Bronchial epithelial cell (primary cell): Measurements from ENCODE around the gene NPM1. TPM values are rescaled to one million over a fixed set of nuclear protein-coding genes. Genes with fewer than 3 reads are reported as not detected.

Experiments
- DNase-seq: peaks from one replicate; pipeline ENCODE4 v3.0.0-alpha.2; 2010; ENCODE audit warnings: low read depth
- FAIRE-seq: peaks from 2 replicates; lab custom pipeline; 2011; peaks lifted over from hg19 to GRCh38; lab: Jason Lieb, UNC
- H3K27me3 ChIP-seq: 2 replicates; pipeline ENCODE4 v1.5.1; 2011; ENCODE audit warnings: low read length; ENCODE audit not compliant: control insufficient read depth, insufficient read depth
- H3K36me3 ChIP-seq: 2 replicates; pipeline ENCODE4 v1.5.1; 2011; ENCODE audit warnings: low read length; ENCODE audit not compliant: control insufficient read depth, insufficient read depth
- H3K4me3 ChIP-seq: 2 replicates; pipeline ENCODE4 v1.5.1; 2011; ENCODE audit warnings: mild to moderate bottlenecking, low read depth, low read length, control low read depth
- CTCF ChIP-seq: IDR thresholded peaks from 2 replicates; pipeline ENCODE4 v1.5.1; 2011; ENCODE audit warnings: mild to moderate bottlenecking, moderate library complexity, low read length, control low read depth, inconsistent platforms; ENCODE audit not compliant: insufficient read depth, severe bottlenecking
- total RNA-seq: library from RNA; depleted of rRNA; stranded (reverse); fragments of >200 nt; gene quantifications from 2 replicates; pipeline ENCODE4 v1.2.1, GENCODE V29; 2014

Gene NPM1
- total RNA-seq, 1 donor from 2014 or later = 2,049 TPM

GRCh38 chr5:171433982-171434676, 46.5 kb downstream of the NPM1 start:
- FAIRE-seq (no peak), DNase-seq (no peak)
- Histone ChIP-seq H3K4me3 (no peak overlapping the region), H3K36me3 (no peaks in the 10 kb centered on the region), H3K27me3 (no peaks in the 10 kb centered on the region)
- TF ChIP-seq CTCF = no peak

GRCh38 chr5:171434874-171435273, 47.2 kb downstream of the NPM1 start:
- no peak for TF ChIP-seq CTCF
- no peak for DNase-seq
- Histone ChIP-seq H3K27me3 (no peaks in the 10 kb centered on the region), H3K4me3 (no peak overlapping the region), H3K36me3 (no peaks in the 10 kb centered on the region)
- FAIRE-seq = no peak

DNA sequence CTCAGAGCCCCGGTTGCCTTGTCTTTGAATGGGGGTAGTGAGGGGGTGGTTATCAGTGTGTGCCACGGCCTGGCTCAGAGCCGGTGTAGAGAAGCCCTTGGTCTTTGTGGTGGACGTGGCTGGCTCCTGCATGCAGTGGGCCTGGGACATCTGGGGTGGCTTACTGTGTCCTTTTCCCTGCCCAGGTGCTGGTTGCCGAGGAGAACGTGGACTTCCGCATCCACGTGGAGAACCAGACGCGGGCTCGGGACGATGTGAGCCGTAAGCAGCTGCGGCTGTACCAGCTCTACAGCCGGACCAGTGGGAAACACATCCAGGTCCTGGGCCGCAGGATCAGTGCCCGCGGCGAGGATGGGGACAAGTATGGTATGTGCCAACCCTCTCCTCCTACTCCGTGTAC, 48.3 kb downstream of the NPM1 start:
- FAIRE-seq = no peak
- Histone ChIP-seq H3K27me3 (no peaks in the 10 kb centered on the region), H3K36me3 (no peaks in the 10 kb centered on the region), H3K4me3 (no peak overlapping the region)
- no peak for TF ChIP-seq CTCF
- DNase-seq = no peak

- FAIRE-seq (no peak), DNase-seq (no peak)
- TF ChIP-seq CTCF = no peak
- H3K27me3 ChIP-seq = no peaks in the 10 kb centered on the region
- H3K4me3 ChIP-seq = no peak overlapping the region
- no peaks in the 10 kb centered on the region for H3K36me3 ChIP-seq
Measured at GRCh38 chr5:171436804-171437285, 49.2 kb downstream of the NPM1 start.

DNA sequence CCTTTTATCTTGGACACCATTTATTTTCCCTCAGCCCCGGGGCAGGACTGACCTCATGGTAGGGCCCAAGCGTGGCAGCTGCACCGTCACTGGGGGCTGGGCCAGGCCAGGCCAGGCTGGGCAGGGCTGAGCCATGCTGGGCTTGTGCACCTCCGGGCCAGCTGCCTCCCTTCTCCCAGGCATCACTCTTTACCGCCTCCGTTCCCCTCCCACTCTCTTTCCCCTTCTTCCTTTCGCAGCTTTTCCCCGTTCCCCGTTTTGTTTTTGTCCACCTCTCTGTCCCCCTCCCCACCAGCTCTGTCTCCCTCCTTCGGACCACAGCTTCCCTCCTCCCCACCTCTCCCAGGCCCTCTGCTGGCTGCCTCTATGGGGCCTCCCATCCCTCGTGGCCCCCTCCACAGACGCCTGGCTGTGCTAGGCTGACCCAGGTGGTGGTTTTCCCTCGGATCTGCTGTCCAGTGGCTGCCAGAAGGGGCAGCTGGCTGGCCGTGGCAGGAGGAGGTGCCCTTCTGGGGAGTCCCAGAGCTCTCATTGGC, 49.7 kb downstream of the NPM1 start:
- Histone ChIP-seq H3K27me3 (no peaks in the 10 kb centered on the region), H3K4me3 (no peak overlapping the region), H3K36me3 (no peaks in the 10 kb centered on the region)
- FAIRE-seq = no peak
- no peak for TF ChIP-seq CTCF
- DNase-seq = no peak

DNA sequence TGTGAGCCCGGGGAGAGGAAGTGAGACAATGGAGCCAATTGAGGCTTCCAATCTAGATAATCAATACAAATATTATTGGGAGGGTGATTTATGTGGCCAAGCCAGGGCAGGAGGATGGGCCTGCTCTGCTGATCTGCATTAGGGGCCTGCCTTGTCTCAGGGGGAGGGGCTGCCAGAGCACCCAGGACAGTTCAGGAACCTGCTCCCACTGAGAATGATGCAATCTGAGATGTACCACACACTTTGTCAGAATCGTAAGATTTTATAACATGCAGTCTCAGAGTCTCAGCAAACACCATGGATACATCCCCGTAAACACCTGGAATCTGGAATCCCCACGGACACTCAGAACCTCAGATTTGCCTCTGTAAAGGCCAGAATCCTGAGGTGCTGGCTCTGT, 51.1 kb downstream of the NPM1 start:
- Histone ChIP-seq H3K27me3 (no peaks in the 10 kb centered on the region), H3K36me3 (no peaks in the 10 kb centered on the region), H3K4me3 (no peak overlapping the region)
- DNase-seq (no peak), FAIRE-seq (no peak)
- TF ChIP-seq CTCF = no peak
